ENCODE measurements around the gene LAMC3.

GRCh38 chr9:130965680-130966079 is 43.3 kb upstream of the LAMC3 start:
- no peak for TF ChIP-seq CTCF (IDR thresholded peaks at IDR 0.05)
- TF ChIP-seq POLR2AphosphoS5 (IDR thresholded peaks at IDR 0.05): no peak
- TF ChIP-seq EP300 (IDR thresholded peaks at IDR 0.05): no peak
- TF ChIP-seq POLR2A (IDR thresholded peaks at IDR 0.05; ENCODE audit: low read depth): no peak
